WTC11 (cell line): ENCODE results near the gene ACOXL.

ENCODE experiments used
- ATF1 ChIP-seq: sonication (generic); formaldehyde crosslinking; IDR thresholded peaks from 2 replicates; pipeline ENCODE4 v1.8.1; 2023; ENCODE audit warnings: mild to moderate bottlenecking, moderate library complexity, missing genetic modification reagents
- CREB1 ChIP-seq: sonication (generic); formaldehyde crosslinking; IDR thresholded peaks from 2 replicates; pipeline ENCODE4 v1.8.0; 2023; ENCODE audit warnings: mild to moderate bottlenecking, missing genetic modification reagents
- ELF4 ChIP-seq: sonication (generic); formaldehyde crosslinking; IDR thresholded peaks from 2 replicates; pipeline ENCODE4 v1.8.1; 2022; ENCODE audit warnings: low read depth, mild to moderate bottlenecking, moderate library complexity, missing genetic modification reagents
- GABPB1 ChIP-seq: sonication (generic); formaldehyde crosslinking; IDR thresholded peaks from 2 replicates; pipeline ENCODE4 v1.8.1; 2023; ENCODE audit warnings: mild to moderate bottlenecking, missing genetic modification reagents
- MYBL2 ChIP-seq: sonication (generic); formaldehyde crosslinking; IDR thresholded peaks from 2 replicates; pipeline ENCODE4 v1.8.1; 2023; ENCODE audit warnings: mild to moderate bottlenecking, moderate library complexity, missing genetic modification reagents
- TEAD4 ChIP-seq: sonication (generic); formaldehyde crosslinking; IDR thresholded peaks from 2 replicates; pipeline ENCODE4 v1.8.0; 2022; ENCODE audit warnings: mild to moderate bottlenecking, missing genetic modification reagents
- ZNF219 ChIP-seq: sonication (generic); formaldehyde crosslinking; IDR thresholded peaks from 2 replicates; pipeline ENCODE4 v1.8.0; 2023; ENCODE audit warnings: missing genetic modification reagents, mild to moderate bottlenecking, borderline replicate concordance
- ZNF416 ChIP-seq: fragments of 250-450 bp; sonication (Bioruptor Pico); IDR thresholded peaks from 2 replicates; pipeline ENCODE4 v1.9.0; 2021; ENCODE audit warnings: mild to moderate bottlenecking, inconsistent platforms
- TF ChIP-seq, protein P1 (sequence below): fragments of 250-450 bp; sonication (Bioruptor Pico); conservative IDR thresholded peaks from 2 replicates; pipeline ENCODE4 v1.9.0; 2021; ENCODE audit warnings: mild to moderate bottlenecking
- TF ChIP-seq, protein P2 (sequence below): fragments of 200-600 bp; IDR thresholded peaks from 2 replicates; pipeline ENCODE4 v1.8.0; 2022; ENCODE audit warnings: antibody characterized with exemption
- TF ChIP-seq, protein P3 (sequence below): sonication (generic); formaldehyde crosslinking; IDR thresholded peaks from 2 replicates; pipeline ENCODE4 v1.8.1; 2022; ENCODE audit warnings: low read depth, mild to moderate bottlenecking, moderate library complexity, missing genetic modification reagents, borderline replicate concordance
- TF ChIP-seq, protein P4 (sequence below): sonication (generic); formaldehyde crosslinking; IDR thresholded peaks from 2 replicates; pipeline ENCODE4 v1.8.1; 2023; ENCODE audit warnings: mild to moderate bottlenecking, moderate library complexity, missing genetic modification reagents
- TF ChIP-seq, protein P5 (sequence below): fragments of 250-450 bp; sonication (Bioruptor Pico); IDR thresholded peaks from 2 replicates; pipeline ENCODE4 v1.9.0; 2021; ENCODE audit warnings: moderate library complexity, mild to moderate bottlenecking, inconsistent platforms, borderline replicate concordance
- TF ChIP-seq, protein P6 (sequence below): sonication (generic); formaldehyde crosslinking; IDR thresholded peaks from 2 replicates; pipeline ENCODE4 v1.8.1; 2023; ENCODE audit warnings: mild to moderate bottlenecking, missing genetic modification reagents

DNA sequence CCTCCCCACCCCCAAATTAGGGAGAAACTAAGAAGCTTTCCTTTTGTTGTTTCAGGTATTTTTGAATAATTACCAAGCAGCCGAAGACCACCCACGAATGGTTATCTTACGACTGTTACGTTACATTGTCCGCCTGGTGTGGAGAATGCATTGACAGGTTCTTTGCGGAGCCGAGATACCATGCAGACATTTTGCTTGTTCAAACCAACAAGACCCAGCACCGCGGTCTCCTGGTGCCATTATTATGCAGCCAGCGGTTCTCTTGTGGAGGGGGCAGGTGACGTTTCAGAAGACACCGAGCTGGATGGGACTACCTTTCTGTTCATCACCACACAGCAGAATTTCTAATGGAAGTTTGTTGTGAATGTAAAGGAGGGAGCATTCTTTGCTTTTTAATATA is 431.7 kb downstream of the ACOXL start:
- TF ChIP-seq CREB1 (CRISPR knock-in tag) (no peak), MYBL2 (CRISPR knock-in tag) (no peak), GABPB1 (CRISPR knock-in tag) (no peak), ELF4 (no peak), ATF1 (no peak), ZNF219 (CRISPR knock-in tag) (no peak), TEAD4 (CRISPR knock-in tag) (no peak), ZNF416 (no peak)
- TF ChIP-seq, protein P1, sequence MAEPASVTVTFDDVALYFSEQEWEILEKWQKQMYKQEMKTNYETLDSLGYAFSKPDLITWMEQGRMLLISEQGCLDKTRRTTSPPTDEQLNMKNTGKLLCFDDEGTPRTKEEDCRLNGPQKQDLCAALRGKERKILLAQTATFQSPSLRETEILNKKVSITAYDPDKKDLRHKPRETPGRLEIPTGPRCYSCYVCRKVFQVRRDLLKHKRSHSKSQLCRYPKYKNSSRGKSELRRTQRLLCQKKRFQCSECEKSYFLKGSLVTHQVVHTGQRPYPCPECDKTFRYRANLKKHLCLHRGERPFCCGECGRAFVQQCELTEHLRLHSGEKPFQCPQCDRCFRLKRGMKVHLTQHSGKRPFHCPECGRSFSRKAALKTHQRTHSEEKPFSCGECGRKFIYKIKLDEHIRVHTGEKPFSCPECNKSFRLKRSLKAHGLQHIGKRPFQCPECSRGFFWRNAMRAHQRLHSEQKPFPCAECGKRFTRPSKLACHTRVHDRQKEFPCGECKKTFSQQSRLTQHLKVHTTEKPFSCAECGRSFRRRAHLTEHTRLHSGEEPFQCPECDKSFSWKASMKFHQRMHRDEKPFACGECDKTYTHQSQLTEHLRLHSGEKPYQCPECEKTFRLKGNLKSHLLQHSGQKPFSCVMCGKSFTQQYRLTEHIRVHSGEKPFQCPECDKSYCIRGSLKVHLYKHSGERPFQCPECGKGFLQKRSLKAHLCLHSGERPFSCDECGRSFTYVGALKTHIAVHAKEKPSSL (CRISPR knock-in tag), result no peak
- TF ChIP-seq, protein P2, sequence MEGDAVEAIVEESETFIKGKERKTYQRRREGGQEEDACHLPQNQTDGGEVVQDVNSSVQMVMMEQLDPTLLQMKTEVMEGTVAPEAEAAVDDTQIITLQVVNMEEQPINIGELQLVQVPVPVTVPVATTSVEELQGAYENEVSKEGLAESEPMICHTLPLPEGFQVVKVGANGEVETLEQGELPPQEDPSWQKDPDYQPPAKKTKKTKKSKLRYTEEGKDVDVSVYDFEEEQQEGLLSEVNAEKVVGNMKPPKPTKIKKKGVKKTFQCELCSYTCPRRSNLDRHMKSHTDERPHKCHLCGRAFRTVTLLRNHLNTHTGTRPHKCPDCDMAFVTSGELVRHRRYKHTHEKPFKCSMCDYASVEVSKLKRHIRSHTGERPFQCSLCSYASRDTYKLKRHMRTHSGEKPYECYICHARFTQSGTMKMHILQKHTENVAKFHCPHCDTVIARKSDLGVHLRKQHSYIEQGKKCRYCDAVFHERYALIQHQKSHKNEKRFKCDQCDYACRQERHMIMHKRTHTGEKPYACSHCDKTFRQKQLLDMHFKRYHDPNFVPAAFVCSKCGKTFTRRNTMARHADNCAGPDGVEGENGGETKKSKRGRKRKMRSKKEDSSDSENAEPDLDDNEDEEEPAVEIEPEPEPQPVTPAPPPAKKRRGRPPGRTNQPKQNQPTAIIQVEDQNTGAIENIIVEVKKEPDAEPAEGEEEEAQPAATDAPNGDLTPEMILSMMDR, result no peak
- TF ChIP-seq, protein P3, sequence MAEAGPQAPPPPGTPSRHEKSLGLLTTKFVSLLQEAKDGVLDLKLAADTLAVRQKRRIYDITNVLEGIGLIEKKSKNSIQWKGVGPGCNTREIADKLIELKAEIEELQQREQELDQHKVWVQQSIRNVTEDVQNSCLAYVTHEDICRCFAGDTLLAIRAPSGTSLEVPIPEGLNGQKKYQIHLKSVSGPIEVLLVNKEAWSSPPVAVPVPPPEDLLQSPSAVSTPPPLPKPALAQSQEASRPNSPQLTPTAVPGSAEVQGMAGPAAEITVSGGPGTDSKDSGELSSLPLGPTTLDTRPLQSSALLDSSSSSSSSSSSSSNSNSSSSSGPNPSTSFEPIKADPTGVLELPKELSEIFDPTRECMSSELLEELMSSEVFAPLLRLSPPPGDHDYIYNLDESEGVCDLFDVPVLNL, result no peak
- TF ChIP-seq, protein P4, sequence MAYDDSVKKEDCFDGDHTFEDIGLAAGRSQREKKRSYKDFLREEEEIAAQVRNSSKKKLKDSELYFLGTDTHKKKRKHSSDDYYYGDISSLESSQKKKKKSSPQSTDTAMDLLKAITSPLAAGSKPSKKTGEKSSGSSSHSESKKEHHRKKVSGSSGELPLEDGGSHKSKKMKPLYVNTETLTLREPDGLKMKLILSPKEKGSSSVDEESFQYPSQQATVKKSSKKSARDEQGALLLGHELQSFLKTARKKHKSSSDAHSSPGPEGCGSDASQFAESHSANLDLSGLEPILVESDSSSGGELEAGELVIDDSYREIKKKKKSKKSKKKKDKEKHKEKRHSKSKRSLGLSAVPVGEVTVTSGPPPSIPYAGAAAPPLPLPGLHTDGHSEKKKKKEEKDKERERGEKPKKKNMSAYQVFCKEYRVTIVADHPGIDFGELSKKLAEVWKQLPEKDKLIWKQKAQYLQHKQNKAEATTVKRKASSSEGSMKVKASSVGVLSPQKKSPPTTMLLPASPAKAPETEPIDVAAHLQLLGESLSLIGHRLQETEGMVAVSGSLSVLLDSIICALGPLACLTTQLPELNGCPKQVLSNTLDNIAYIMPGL (CRISPR knock-in tag), result no peak
- TF ChIP-seq, protein P5, sequence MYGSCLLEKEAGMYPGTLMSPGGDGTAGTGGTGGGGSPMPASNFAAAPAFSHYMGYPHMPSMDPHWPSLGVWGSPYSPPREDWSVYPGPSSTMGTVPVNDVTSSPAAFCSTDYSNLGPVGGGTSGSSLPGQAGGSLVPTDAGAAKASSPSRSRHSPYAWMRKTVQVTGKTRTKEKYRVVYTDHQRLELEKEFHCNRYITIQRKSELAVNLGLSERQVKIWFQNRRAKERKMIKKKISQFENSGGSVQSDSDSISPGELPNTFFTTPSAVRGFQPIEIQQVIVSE (CRISPR knock-in tag), result no peak
- TF ChIP-seq, protein P6, sequence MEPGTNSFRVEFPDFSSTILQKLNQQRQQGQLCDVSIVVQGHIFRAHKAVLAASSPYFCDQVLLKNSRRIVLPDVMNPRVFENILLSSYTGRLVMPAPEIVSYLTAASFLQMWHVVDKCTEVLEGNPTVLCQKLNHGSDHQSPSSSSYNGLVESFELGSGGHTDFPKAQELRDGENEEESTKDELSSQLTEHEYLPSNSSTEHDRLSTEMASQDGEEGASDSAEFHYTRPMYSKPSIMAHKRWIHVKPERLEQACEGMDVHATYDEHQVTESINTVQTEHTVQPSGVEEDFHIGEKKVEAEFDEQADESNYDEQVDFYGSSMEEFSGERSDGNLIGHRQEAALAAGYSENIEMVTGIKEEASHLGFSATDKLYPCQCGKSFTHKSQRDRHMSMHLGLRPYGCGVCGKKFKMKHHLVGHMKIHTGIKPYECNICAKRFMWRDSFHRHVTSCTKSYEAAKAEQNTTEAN (CRISPR knock-in tag), result no peak
